MV-4-11 (cell line): Measurements from ENCODE around the gene TDRD10.

ENCODE experiments used
- DNase-seq: peaks from one replicate; lab custom pipeline; 2025; lab: John Stamatoyannopoulos, UW

TDRD10 gene

GRCh38 chr1:154578058-154578418 lies 76.0 kb downstream of the TDRD10 start:
- no peak for DNase-seq

GRCh38 chr1:154579374-154579773 lies 77.4 kb downstream of the TDRD10 start:
- no peak for DNase-seq

- no peak for DNase-seq
Measured at GRCh38 chr1:154581766-154582165, 79.7 kb downstream of the TDRD10 start.

- DNase-seq: no peak
Measured at GRCh38 chr1:154582885-154583284, 80.9 kb downstream of the TDRD10 start.

GRCh38 chr1:154583773-154584172 lies 81.8 kb downstream of the TDRD10 start:
- no peak for DNase-seq

GRCh38 chr1:154584267-154584994 lies 82.4 kb downstream of the TDRD10 start:
- DNase-seq: no peak

- DNase-seq: no peak
Measured at GRCh38 chr1:154586231-154586630, 84.2 kb downstream of the TDRD10 start.

- no peak for DNase-seq
Measured at GRCh38 chr1:154586641-154587040, 84.6 kb downstream of the TDRD10 start.

GRCh38 chr1:154589780-154590179 lies 87.8 kb downstream of the TDRD10 start:
- no peak for DNase-seq

GRCh38 chr1:154590756-154591155 lies 88.7 kb downstream of the TDRD10 start:
- DNase-seq: no peak

- no peak for DNase-seq
Measured at GRCh38 chr1:154591206-154591605, 89.2 kb downstream of the TDRD10 start.

- DNase-seq: no peak
Measured at GRCh38 chr1:154593390-154593789, 91.4 kb downstream of the TDRD10 start.

- no peak for DNase-seq
Measured at GRCh38 chr1:154594811-154595210, 92.8 kb downstream of the TDRD10 start.

- DNase-seq: no peak
Measured at GRCh38 chr1:154595621-154596020, 93.6 kb downstream of the TDRD10 start.
